ENCODE results near the gene MYT1. TPM values are rescaled to one million over a fixed set of nuclear protein-coding genes. Genes with fewer than 3 reads are reported as not detected.

The MYT1 gene
- total RNA-seq, 1 experiment from 2014 or later = 7.1 TPM

DNA sequence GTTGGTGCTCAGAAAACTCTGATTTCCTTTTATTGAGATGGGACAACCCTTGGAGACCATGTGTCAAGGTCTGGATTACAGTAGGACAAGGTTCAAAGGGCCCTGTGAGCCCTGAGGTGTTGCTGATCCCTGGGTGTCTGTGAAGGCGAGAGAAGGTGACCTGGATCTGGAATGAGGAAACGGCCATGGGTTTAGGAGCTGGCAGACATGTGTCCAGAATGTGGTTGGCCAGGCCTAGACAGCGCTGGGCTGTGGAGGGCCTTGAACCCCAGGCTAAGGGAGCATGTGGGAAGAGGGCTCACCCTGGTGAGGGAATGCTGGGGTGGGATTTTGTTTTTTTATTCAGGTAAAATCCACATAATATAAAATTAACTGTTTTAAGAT lies 116.2 kb downstream of the MYT1 start:
- POLR2A ChIA-PET = no interaction called here

More for the DNA sequence above, 116.2 kb downstream of the MYT1 start:
- intact Hi-C loops (cut with micrococcal nuclease) = no loop called here
- BruUV-seq (replicated peaks) = no TSS peak
- Histone ChIP-seq H3K4me2 (ENCODE audit: low read length) (no peak overlapping the region), H3K79me2 (ENCODE audit: insufficient read depth, low read length) (no peaks in the 10 kb centered on the region), H2AFZ (ENCODE audit: low read depth, low read length, poor library complexity, severe bottlenecking) (no peak overlapping the region), H3K9me2 (ENCODE audit: insufficient read depth) (no peaks in the 10 kb centered on the region), H4K20me1 (ENCODE audit: insufficient read depth) (no peaks in the 10 kb centered on the region), H3K9ac (ENCODE audit: low read length) (no peak overlapping the region), H3K36me3 (ENCODE audit: control insufficient read depth in 1 of 2, insufficient read depth in 2 of 2, low read length in 2 of 2) (no peaks in the 10 kb centered on the region; a peak in 1 of 4 replicates), H3K27me3 (ENCODE audit: insufficient read depth, low read length) (no peaks in the 10 kb centered on the region), H3K9me3 (ENCODE audit: control insufficient read depth in 1 of 2, insufficient read depth in 1 of 2, low read depth in 1 of 2, low read length in 2 of 2) (peaks cover 3 to 7% of the 10 kb centered on the region in 2 experiments; a peak in 2 of 4 replicates), H3K4me3 (replicated peaks in 1 of 2; ENCODE audit: low read depth in 1 of 2, low read length in 2 of 2) (no peak overlapping the region), H3K4me1 (ENCODE audit: control insufficient read depth in 1 of 2, insufficient read depth in 2 of 2, low read length in 2 of 2) (no peaks in the 10 kb centered on the region), H3K27ac (ENCODE audit: low read depth, low read length) (no peak overlapping the region)
- TF ChIP-seq, protein P1, sequence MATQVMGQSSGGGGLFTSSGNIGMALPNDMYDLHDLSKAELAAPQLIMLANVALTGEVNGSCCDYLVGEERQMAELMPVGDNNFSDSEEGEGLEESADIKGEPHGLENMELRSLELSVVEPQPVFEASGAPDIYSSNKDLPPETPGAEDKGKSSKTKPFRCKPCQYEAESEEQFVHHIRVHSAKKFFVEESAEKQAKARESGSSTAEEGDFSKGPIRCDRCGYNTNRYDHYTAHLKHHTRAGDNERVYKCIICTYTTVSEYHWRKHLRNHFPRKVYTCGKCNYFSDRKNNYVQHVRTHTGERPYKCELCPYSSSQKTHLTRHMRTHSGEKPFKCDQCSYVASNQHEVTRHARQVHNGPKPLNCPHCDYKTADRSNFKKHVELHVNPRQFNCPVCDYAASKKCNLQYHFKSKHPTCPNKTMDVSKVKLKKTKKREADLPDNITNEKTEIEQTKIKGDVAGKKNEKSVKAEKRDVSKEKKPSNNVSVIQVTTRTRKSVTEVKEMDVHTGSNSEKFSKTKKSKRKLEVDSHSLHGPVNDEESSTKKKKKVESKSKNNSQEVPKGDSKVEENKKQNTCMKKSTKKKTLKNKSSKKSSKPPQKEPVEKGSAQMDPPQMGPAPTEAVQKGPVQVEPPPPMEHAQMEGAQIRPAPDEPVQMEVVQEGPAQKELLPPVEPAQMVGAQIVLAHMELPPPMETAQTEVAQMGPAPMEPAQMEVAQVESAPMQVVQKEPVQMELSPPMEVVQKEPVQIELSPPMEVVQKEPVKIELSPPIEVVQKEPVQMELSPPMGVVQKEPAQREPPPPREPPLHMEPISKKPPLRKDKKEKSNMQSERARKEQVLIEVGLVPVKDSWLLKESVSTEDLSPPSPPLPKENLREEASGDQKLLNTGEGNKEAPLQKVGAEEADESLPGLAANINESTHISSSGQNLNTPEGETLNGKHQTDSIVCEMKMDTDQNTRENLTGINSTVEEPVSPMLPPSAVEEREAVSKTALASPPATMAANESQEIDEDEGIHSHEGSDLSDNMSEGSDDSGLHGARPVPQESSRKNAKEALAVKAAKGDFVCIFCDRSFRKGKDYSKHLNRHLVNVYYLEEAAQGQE (IDR thresholded peaks at IDR 0.05; ENCODE audit: low read depth) = no peak
- TF ChIP-seq CBX3 (IDR thresholded peaks at IDR 0.05; ENCODE audit: low read depth) (no peak), SP1 (IDR thresholded peaks at IDR 0.05; ENCODE audit: low read depth) (no peak), YY1 (IDR thresholded peaks at IDR 0.05; ENCODE audit: extremely low read depth, insufficient replicate concordance, low read depth, low read length) (no peak), SIN3A (IDR thresholded peaks at IDR 0.05; ENCODE audit: low read depth) (no peak), CEBPB (IDR thresholded peaks at IDR 0.05; ENCODE audit: low read depth) (no peak)
- TF ChIP-seq, protein P2, sequence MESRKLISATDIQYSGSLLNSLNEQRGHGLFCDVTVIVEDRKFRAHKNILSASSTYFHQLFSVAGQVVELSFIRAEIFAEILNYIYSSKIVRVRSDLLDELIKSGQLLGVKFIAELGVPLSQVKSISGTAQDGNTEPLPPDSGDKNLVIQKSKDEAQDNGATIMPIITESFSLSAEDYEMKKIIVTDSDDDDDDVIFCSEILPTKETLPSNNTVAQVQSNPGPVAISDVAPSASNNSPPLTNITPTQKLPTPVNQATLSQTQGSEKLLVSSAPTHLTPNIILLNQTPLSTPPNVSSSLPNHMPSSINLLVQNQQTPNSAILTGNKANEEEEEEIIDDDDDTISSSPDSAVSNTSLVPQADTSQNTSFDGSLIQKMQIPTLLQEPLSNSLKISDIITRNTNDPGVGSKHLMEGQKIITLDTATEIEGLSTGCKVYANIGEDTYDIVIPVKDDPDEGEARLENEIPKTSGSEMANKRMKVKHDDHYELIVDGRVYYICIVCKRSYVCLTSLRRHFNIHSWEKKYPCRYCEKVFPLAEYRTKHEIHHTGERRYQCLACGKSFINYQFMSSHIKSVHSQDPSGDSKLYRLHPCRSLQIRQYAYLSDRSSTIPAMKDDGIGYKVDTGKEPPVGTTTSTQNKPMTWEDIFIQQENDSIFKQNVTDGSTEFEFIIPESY (IDR thresholded peaks at IDR 0.05; ENCODE audit: extremely low read depth, insufficient replicate concordance, low read length) = no peak
- CTCF ChIA-PET = no interaction called here
- RAD21 ChIA-PET (ENCODE audit: low non-redundant PET in 1 of 2, low total read pairs in 2 of 2, uncharacterized antibody in 2 of 2, unreplicated experiment in 2 of 2) = no interaction called here
- no peak for DNase-seq (ENCODE audit: low read depth, low spot score)
- ATAC-seq = no peak

All from HCT116 (cell line).